Keratinocyte (primary cell): ENCODE measurements around the gene TTC39C. TPM values are rescaled to one million over a fixed set of nuclear protein-coding genes. Genes with fewer than 3 reads are reported as not detected.

Experiments
- DNase-seq: peaks from one replicate; pipeline ENCODE4 v3.0.0-alpha.2; 2011; ENCODE audit warnings: low read depth, missing footprints, low spot score
- FAIRE-seq: peaks from 2 replicates; lab custom pipeline; 2011; peaks lifted over from hg19 to GRCh38; lab: Jason Lieb, UNC
- H2AFZ ChIP-seq: 2 replicates; pipeline ENCODE4 v1.6.0; 2012; ENCODE audit warnings: low read length, control low read depth, inconsistent platforms; ENCODE audit not compliant: control insufficient read depth
- H3K27ac ChIP-seq: 2 replicates; pipeline ENCODE4 v1.5.1; 2011; ENCODE audit warnings: low read length; ENCODE audit not compliant: control insufficient read depth, insufficient read depth
- H3K27me3 ChIP-seq: 3 replicates; pipeline ENCODE4 v1.6.0; 2011; ENCODE audit warnings: low read length; ENCODE audit not compliant: control insufficient read depth, insufficient read depth; ENCODE audit errors: extremely low read depth
- H3K36me3 ChIP-seq, 2 experiments: 2 replicates in 1 of 2; 3 replicates in 1 of 2; pipeline ENCODE4 v1.5.1; 2011; ENCODE audit warnings: low read length in 2 of 2, mild to moderate bottlenecking in 1 of 2; ENCODE audit not compliant: control insufficient read depth in 2 of 2, insufficient read depth in 2 of 2; ENCODE audit errors: extremely low read depth in 1 of 2
- H3K4me1 ChIP-seq: 3 replicates; pipeline ENCODE4 v1.5.1; 2011; ENCODE audit warnings: low read length; ENCODE audit not compliant: control insufficient read depth, insufficient read depth; ENCODE audit errors: extremely low read depth
- H3K4me2 ChIP-seq: 3 replicates; pipeline ENCODE4 v1.6.0; 2011; ENCODE audit warnings: low read depth, low read length; ENCODE audit not compliant: control insufficient read depth, insufficient read depth; ENCODE audit errors: extremely low read depth
- H3K4me3 ChIP-seq, 3 experiments: fragments of 200-600 bp in 1 of 3; sonication (generic) in 1 of 3; 2 replicates in 2 of 3; 3 replicates in 1 of 3; pipeline ENCODE4 v1.5.1; 2011 to 2016; ENCODE audit warnings: low read length in 3 of 3, mild to moderate bottlenecking in 3 of 3, control low read depth in 2 of 3, inconsistent platforms in 1 of 3, low read depth in 1 of 3, mixed read lengths in 1 of 3, mixed run types in 1 of 3, moderate library complexity in 1 of 3; ENCODE audit not compliant: control insufficient read depth in 2 of 3, insufficient read depth in 2 of 3; ENCODE audit errors: extremely low read depth in 1 of 3
- H3K79me2 ChIP-seq: 2 replicates; pipeline ENCODE4 v1.6.0; 2012; ENCODE audit warnings: low read length; ENCODE audit not compliant: control insufficient read depth, insufficient read depth
- H3K9ac ChIP-seq: 3 replicates; pipeline ENCODE4 v1.6.0; 2011; ENCODE audit warnings: low read length; ENCODE audit not compliant: control insufficient read depth, insufficient read depth; ENCODE audit errors: extremely low read depth
- H3K9me1 ChIP-seq: 3 replicates; pipeline ENCODE4 v1.6.0; 2011; ENCODE audit warnings: low read length; ENCODE audit not compliant: control insufficient read depth, insufficient read depth; ENCODE audit errors: extremely low read depth
- H3K9me3 ChIP-seq: 2 replicates; pipeline ENCODE4 v1.5.1; 2012; ENCODE audit warnings: low read depth, low read length; ENCODE audit not compliant: control insufficient read depth
- H4K20me1 ChIP-seq: 3 replicates; pipeline ENCODE4 v1.6.0; 2011; ENCODE audit warnings: low read length; ENCODE audit not compliant: control insufficient read depth, insufficient read depth; ENCODE audit errors: extremely low read depth
- EZH2 ChIP-seq: IDR thresholded peaks from one replicate; pipeline ENCODE4 v1.6.1; 2012; ENCODE audit warnings: inconsistent platforms, mild to moderate bottlenecking, low read length, moderate library complexity
- dilution Hi-C: fragments of 300-500 bp; cut with MboI; formaldehyde crosslinking; loops from one replicate; pipeline ENCODE4 v1.7.0; 2020; ENCODE audit warnings: low sequenced_read_pairs; ENCODE audit not compliant: extremely low pct_ligation_motif_present
- polyA plus RNA-seq, 5 experiments: library from polyadenylated mRNA; depleted of rRNA in 3 of 5; stranded (reverse) in 3 of 5; stranded (forward) in 1 of 5; unstranded in 1 of 5; fragments of >200 nt; gene quantifications; 1 replicate in 1 of 5; 2 replicates in 3 of 5; 3 replicates in 1 of 5; pipeline versions ENCODE4 v1.2.1 to v1.2.3, GENCODE V29; 2011 to 2012; ENCODE audit warnings: missing spikeins in 2 of 5, low read depth in 1 of 5, low replicate concordance in 1 of 5
- TF ChIP-seq, protein P1 (sequence below), 3 experiments: IDR thresholded peaks in 1 of 3; conservative IDR thresholded peaks in 1 of 3; optimal IDR thresholded peaks in 1 of 3; 2 replicates in 2 of 3; 3 replicates in 1 of 3; pipeline versions ENCODE3 to v1.5.1; 2011; ENCODE audit warnings: low read length in 3 of 3, mild to moderate bottlenecking in 3 of 3, moderate library complexity in 2 of 3, control low read depth in 1 of 3, inconsistent platforms in 1 of 3; ENCODE audit not compliant: insufficient read depth in 2 of 3; ENCODE audit errors: extremely low read depth in 1 of 3

TTC39C gene
- polyA plus RNA-seq, 1 donor (not counting 4 experiments of a cell fraction or from before 2014, with no cell fraction given), result 26.8 TPM

DNA sequence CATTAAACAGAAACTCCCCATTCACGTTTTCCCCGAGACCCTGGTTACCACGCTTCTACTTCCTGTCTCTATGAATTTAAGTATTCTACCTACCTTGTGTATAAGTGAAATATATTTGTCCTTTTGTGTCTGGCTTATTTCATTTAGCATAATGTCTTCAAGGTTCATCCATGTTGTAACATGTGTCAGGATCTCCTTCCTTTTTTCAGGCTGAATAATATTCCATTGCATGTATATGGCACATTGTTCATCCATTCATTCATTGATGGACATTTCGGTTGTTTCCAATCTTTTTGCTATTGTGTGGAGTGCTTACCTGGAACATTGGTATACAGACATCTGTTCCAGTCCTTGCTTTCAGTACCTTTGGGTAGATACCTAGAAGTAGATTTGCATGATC is 106.1 kb downstream of the TTC39C start:
- Histone ChIP-seq H3K27me3 (no peaks in the 10 kb centered on the region), H3K36me3 (peaks cover 11 to 14% of the 10 kb centered on the region in 2 experiments), H2AFZ (no peak overlapping the region), H3K9ac (no peak overlapping the region), H3K27ac (no peak overlapping the region), H3K4me2 (no peak overlapping the region), H3K79me2 (no peaks in the 10 kb centered on the region), H3K4me1 (no peaks in the 10 kb centered on the region), H3K4me3 (no peak overlapping the region), H4K20me1 (no peaks in the 10 kb centered on the region), H3K9me1 (no peaks in the 10 kb centered on the region), H3K9me3 (no peaks in the 10 kb centered on the region)
- no peak for TF ChIP-seq EZH2
- TF ChIP-seq, protein P1, sequence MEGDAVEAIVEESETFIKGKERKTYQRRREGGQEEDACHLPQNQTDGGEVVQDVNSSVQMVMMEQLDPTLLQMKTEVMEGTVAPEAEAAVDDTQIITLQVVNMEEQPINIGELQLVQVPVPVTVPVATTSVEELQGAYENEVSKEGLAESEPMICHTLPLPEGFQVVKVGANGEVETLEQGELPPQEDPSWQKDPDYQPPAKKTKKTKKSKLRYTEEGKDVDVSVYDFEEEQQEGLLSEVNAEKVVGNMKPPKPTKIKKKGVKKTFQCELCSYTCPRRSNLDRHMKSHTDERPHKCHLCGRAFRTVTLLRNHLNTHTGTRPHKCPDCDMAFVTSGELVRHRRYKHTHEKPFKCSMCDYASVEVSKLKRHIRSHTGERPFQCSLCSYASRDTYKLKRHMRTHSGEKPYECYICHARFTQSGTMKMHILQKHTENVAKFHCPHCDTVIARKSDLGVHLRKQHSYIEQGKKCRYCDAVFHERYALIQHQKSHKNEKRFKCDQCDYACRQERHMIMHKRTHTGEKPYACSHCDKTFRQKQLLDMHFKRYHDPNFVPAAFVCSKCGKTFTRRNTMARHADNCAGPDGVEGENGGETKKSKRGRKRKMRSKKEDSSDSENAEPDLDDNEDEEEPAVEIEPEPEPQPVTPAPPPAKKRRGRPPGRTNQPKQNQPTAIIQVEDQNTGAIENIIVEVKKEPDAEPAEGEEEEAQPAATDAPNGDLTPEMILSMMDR (optimal IDR thresholded peaks at IDR 0.05 in 1 of 3, IDR thresholded peaks at IDR 0.05 in 1 of 3, conservative IDR thresholded peaks at IDR 0.05 in 1 of 3; ENCODE audit: extremely low read depth in 1 of 3, insufficient read depth in 2 of 3, low read length in 3 of 3), result no peak
- DNase-seq (no peak), FAIRE-seq (no peak)
- dilution Hi-C loops, result no loop called here

GRCh38 chr18:24121625-24122024 is 107.1 kb downstream of the TTC39C start:
- Histone ChIP-seq H4K20me1 (no peaks in the 10 kb centered on the region), H3K9me3 (no peaks in the 10 kb centered on the region), H3K9ac (no peak overlapping the region), H3K79me2 (no peaks in the 10 kb centered on the region), H3K4me1 (no peaks in the 10 kb centered on the region), H3K27ac (no peak overlapping the region), H3K36me3 (peaks cover 12 to 14% of the 10 kb centered on the region in 2 experiments), H3K4me2 (no peak overlapping the region), H2AFZ (no peak overlapping the region), H3K4me3 (no peak overlapping the region), H3K27me3 (no peaks in the 10 kb centered on the region), H3K9me1 (no peaks in the 10 kb centered on the region)
- no peak for FAIRE-seq
- no peak for DNase-seq
- TF ChIP-seq, protein P1 (optimal IDR thresholded peaks at IDR 0.05 in 1 of 3, IDR thresholded peaks at IDR 0.05 in 1 of 3, conservative IDR thresholded peaks at IDR 0.05 in 1 of 3; ENCODE audit: extremely low read depth in 1 of 3, insufficient read depth in 2 of 3, low read length in 3 of 3), result no peak
- no peak for TF ChIP-seq EZH2
- dilution Hi-C loops, result no loop called here
